ENCODE data around the gene ITPR1.

Gene ITPR1

GRCh38 chr3:4561661-4562060 lies 68.5 kb downstream of the ITPR1 start:
- Histone ChIP-seq H3K4me3 (no peak overlapping the region), H3K27ac (no peak overlapping the region)

- Histone ChIP-seq H3K27ac (no peak overlapping the region), H3K4me3 (no peak overlapping the region)
These were observed 69.4 kb downstream of the ITPR1 start for GRCh38 chr3:4562595-4562994.

- no peak overlapping the region for H3K4me3 ChIP-seq
- no peak overlapping the region for H3K27ac ChIP-seq
These were observed 71.1 kb downstream of the ITPR1 start for GRCh38 chr3:4564270-4564669.

GRCh38 chr3:4564928-4565586 lies 71.9 kb downstream of the ITPR1 start:
- Histone ChIP-seq H3K27ac (peak overlapping the region in 1 of 21 experiments; percentile 8), H3K4me3 (no peak overlapping the region)

GRCh38 chr3:4565809-4566501 lies 72.8 kb downstream of the ITPR1 start:
- H3K4me3 ChIP-seq = no peak overlapping the region
- no peak overlapping the region for H3K27ac ChIP-seq

GRCh38 chr3:4568841-4569240 lies 75.7 kb downstream of the ITPR1 start:
- Histone ChIP-seq H3K27ac (no peak overlapping the region), H3K4me3 (no peak overlapping the region)

- H3K4me3 ChIP-seq = no peak overlapping the region
- H3K27ac ChIP-seq = no peak overlapping the region
These were observed 77.9 kb downstream of the ITPR1 start for GRCh38 chr3:4570840-4571621.

- no peak overlapping the region for H3K4me3 ChIP-seq
- no peak overlapping the region for H3K27ac ChIP-seq
These were observed 78.7 kb downstream of the ITPR1 start for GRCh38 chr3:4571690-4572334.

GRCh38 chr3:4573153-4573552 lies 80.0 kb downstream of the ITPR1 start:
- no peak overlapping the region for H3K27ac ChIP-seq
- no peak overlapping the region for H3K4me3 ChIP-seq

GRCh38 chr3:4574426-4574965 lies 81.3 kb downstream of the ITPR1 start:
- H3K4me3 ChIP-seq = no peak overlapping the region
- H3K27ac ChIP-seq = no peak overlapping the region

GRCh38 chr3:4575381-4575780 lies 82.2 kb downstream of the ITPR1 start:
- no peak overlapping the region for H3K4me3 ChIP-seq

GRCh38 chr3:4577721-4578120 lies 84.6 kb downstream of the ITPR1 start:
- H3K27ac ChIP-seq = no peak overlapping the region

More at GRCh38 chr3:4575381-4575780, 82.2 kb downstream of the ITPR1 start:
- no peak overlapping the region for H3K27ac ChIP-seq

GRCh38 chr3:4580346-4581123 lies 87.4 kb downstream of the ITPR1 start:
- Histone ChIP-seq H3K27ac (no peak overlapping the region), H3K4me3 (no peak overlapping the region)

More at GRCh38 chr3:4577721-4578120, 84.6 kb downstream of the ITPR1 start:
- no peak overlapping the region for H3K4me3 ChIP-seq

- Histone ChIP-seq H3K27ac (no peak overlapping the region), H3K4me3 (no peak overlapping the region)
These were observed 87.9 kb downstream of the ITPR1 start for GRCh38 chr3:4581124-4581424.

- Histone ChIP-seq H3K27ac (no peak overlapping the region), H3K4me3 (no peak overlapping the region)
These were observed 88.3 kb downstream of the ITPR1 start for GRCh38 chr3:4581498-4581897.

- no peak overlapping the region for H3K27ac ChIP-seq
- H3K4me3 ChIP-seq = no peak overlapping the region
These were observed 88.9 kb downstream of the ITPR1 start for GRCh38 chr3:4581920-4582611.

- peak overlapping the region in 4 of 21 experiments; percentile 16 to 70 (median 42) for H3K27ac ChIP-seq
- no peak overlapping the region for H3K4me3 ChIP-seq
These were observed 89.5 kb downstream of the ITPR1 start for GRCh38 chr3:4582624-4583023.

- H3K4me3 ChIP-seq = no peak overlapping the region
- peak overlapping the region in 7 of 21 experiments; percentile 16 to 70 (median 34) for H3K27ac ChIP-seq
These were observed 90.3 kb downstream of the ITPR1 start for GRCh38 chr3:4583416-4583815.
